Stimulated activated CD4-positive, alpha-beta T cell treated with anti-CD3 and anti-CD28 coated beads, Interleukin-1b, Interleukin-23, amount 100 ng/mL, for 1 hour (primary cell): ENCODE results near the gene DDX19B.
"Not testable (repeated sequence)": the region's sequence is repeated elsewhere in the genome, so short reads cannot be mapped to it uniquely, and the experiment has no call there.

Experiments used
- DNase-seq, 2 donors: peaks; one replicate each; pipeline ENCODE4 v3.0.0-alpha.2; 2020; ENCODE audit warnings: low read depth in 2 of 2

The DDX19B gene

GRCh38 chr16:70298988-70299938 is at the start of gene DDX19B:
Gene DDX19B (plus strand): TSS chr16:70299186. CDS start chr16:70299298, 112 bp downstream.
- DNase-seq = no peak

- not testable (repeated sequence) for DNase-seq
Observed at GRCh38 chr16:70249697-70250096, 49.3 kb upstream of the DDX19B start.

GRCh38 chr16:70250748-70251628 is 48.0 kb upstream of the DDX19B start:
- no peak for DNase-seq

GRCh38 chr16:70251629-70252354 is 47.2 kb upstream of the DDX19B start, which contains the start of gene EXOSC6:
Gene EXOSC6 (minus strand): TSS chr16:70251940. CDS start chr16:70251900, 40 bp downstream.
- DNase-seq = peak; percentile 78

- no peak for DNase-seq
Observed at GRCh38 chr16:70252355-70252988, 46.5 kb upstream of the DDX19B start.

- DNase-seq = peak in 1 of 2 donors; percentile 21
Observed at GRCh38 chr16:70253291-70254106, 45.5 kb upstream of the DDX19B start.

- DNase-seq = no peak
Observed at GRCh38 chr16:70254180-70254964, 44.6 kb upstream of the DDX19B start.

- DNase-seq = no peak
Observed at GRCh38 chr16:70254965-70255286, 44.1 kb upstream of the DDX19B start.

GRCh38 chr16:70255574-70255973 is 43.4 kb upstream of the DDX19B start:
- no peak for DNase-seq

- no peak for DNase-seq
Observed at GRCh38 chr16:70257391-70257790, 41.6 kb upstream of the DDX19B start.

GRCh38 chr16:70258065-70258464 is 40.9 kb upstream of the DDX19B start:
- no peak for DNase-seq

- DNase-seq = no peak
Observed at GRCh38 chr16:70258946-70259345, 40.0 kb upstream of the DDX19B start.

- not testable (repeated sequence) for DNase-seq
Observed at GRCh38 chr16:70259903-70260302, 39.1 kb upstream of the DDX19B start.

- DNase-seq = no peak
Observed at GRCh38 chr16:70267516-70267915, 31.5 kb upstream of the DDX19B start.

GRCh38 chr16:70267922-70268321 is 31.1 kb upstream of the DDX19B start:
- DNase-seq = not testable (repeated sequence)

- no peak for DNase-seq
Observed at GRCh38 chr16:70269471-70269870, 29.5 kb upstream of the DDX19B start.

GRCh38 chr16:70270176-70270575 is 28.8 kb upstream of the DDX19B start:
- DNase-seq = no peak

GRCh38 chr16:70271696-70272095 is 27.3 kb upstream of the DDX19B start:
- no peak for DNase-seq

GRCh38 chr16:70276392-70276791 is 22.6 kb upstream of the DDX19B start:
- no peak for DNase-seq
